ENCODE results near the gene THSD4. TPM values are rescaled to one million over a fixed set of nuclear protein-coding genes. Genes with fewer than 3 reads are reported as not detected.

THSD4 gene
- total RNA-seq, 1 donor from 2014 or later: 151 TPM

DNA sequence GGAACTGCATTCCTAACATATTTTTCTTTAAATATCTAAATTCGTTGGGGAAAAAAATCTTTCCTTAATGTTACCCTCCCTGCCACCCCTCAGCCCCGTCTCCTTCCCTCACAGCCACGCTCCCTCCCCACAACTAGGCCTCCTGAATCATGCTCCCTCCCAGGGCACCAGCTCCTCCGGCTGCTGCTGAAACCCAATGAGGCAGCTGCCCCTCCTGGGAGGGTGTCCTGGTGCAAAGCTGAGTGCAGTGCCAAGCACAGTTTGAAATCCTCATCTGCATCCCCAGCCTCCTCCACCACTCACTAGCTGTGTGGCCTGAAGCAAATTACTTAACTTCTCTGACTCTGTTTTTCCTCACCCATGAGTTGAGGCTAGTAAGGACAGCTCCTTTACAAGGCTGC lies 692.4 kb downstream of the THSD4 start:
- TF ChIP-seq, protein P1, sequence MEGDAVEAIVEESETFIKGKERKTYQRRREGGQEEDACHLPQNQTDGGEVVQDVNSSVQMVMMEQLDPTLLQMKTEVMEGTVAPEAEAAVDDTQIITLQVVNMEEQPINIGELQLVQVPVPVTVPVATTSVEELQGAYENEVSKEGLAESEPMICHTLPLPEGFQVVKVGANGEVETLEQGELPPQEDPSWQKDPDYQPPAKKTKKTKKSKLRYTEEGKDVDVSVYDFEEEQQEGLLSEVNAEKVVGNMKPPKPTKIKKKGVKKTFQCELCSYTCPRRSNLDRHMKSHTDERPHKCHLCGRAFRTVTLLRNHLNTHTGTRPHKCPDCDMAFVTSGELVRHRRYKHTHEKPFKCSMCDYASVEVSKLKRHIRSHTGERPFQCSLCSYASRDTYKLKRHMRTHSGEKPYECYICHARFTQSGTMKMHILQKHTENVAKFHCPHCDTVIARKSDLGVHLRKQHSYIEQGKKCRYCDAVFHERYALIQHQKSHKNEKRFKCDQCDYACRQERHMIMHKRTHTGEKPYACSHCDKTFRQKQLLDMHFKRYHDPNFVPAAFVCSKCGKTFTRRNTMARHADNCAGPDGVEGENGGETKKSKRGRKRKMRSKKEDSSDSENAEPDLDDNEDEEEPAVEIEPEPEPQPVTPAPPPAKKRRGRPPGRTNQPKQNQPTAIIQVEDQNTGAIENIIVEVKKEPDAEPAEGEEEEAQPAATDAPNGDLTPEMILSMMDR (IDR thresholded peaks at IDR 0.05): no peak
- Histone ChIP-seq H3K4me3 (no peak overlapping the region), H3K27me3 (no peaks in the 10 kb centered on the region), H3K27ac (peak overlapping the region; percentile 29 to 37), H3K9me3 (no peaks in the 10 kb centered on the region), H3K4me1 (peaks cover 0 to 7% of the 10 kb centered on the region in 2 donors), H3K36me3 (no peaks in the 10 kb centered on the region)
- no peak for DNase-seq (ENCODE audit: low spot score in 2 of 2)
- intact Hi-C loops (cut with DNase I): loop anchor here (10.0 kb wide), 1 partner anchor 833 kb away; no protein-coding TSS in a partner anchor

DNA sequence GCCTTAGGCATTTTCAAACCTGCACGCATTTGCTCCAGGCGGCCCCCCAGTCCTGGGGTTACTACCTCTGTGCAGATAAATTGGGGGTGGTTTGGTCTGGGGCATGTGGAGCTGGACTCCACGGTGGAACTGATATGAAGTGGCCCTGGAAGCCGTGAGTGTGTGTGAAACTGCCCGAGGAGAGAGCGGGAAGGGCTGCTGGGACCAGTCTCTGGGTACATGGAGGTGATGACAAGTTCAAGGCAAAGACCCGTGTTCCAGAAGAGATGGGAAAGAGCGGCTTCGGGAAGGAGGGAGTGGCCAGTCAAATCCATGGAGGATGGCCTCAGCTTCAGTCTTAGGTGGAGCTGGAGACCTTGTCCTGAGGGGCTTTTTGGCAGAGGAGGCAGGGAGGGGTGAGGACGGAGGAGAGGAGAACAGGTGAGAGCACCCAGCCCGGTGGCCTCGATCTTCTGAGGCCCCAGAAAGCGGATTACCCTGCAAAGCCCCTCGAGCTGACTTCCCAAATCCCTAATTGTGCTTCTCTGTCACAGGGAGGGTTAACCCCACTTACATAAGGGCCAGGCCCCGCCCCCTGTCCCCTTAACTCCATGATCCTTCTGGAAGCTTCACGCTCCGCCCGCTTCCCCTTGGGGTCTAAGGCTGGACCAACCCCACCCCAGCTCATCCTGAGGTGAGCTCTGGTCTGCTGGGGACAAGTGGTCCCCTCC lies 693.2 kb downstream of the THSD4 start:
- no peaks in the 10 kb centered on the region for H3K27me3 ChIP-seq
- H3K27ac ChIP-seq: no peak overlapping the region
- TF ChIP-seq, protein P1 (IDR thresholded peaks at IDR 0.05): no peak
- no peaks in the 10 kb centered on the region for H3K36me3 ChIP-seq
- H3K4me3 ChIP-seq: no peak overlapping the region
- intact Hi-C loops (cut with DNase I): loop anchor here (10.0 kb wide), 1 partner anchor 834 kb away; no protein-coding TSS in a partner anchor
- peaks cover 0 to 7% of the 10 kb centered on the region in 2 donors for H3K4me1 ChIP-seq
- DNase-seq (ENCODE audit: low spot score in 2 of 2): no peak
- no peaks in the 10 kb centered on the region for H3K9me3 ChIP-seq

DNA sequence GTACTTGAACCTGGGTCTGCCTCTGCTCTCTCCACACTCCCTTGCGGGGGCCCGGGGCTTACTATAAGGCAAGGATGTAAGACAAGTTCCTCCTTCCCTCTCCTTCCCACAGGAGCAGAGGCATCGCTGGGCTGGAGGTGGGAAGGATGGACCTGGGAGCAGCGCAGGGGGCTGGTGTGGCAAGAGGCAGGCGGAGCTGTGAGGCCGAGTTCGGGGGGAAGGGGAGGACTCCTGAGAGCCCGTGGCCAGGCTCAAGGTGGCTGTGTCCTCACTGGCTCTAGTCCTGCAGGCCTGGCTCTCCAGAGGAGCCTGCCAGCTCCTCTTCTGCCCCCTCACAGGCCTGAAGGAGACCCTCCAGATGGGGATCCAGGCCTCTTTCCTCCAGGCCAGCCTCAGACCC lies 694.1 kb downstream of the THSD4 start:
- TF ChIP-seq, protein P1 (IDR thresholded peaks at IDR 0.05): no peak
- H3K36me3 ChIP-seq: no peaks in the 10 kb centered on the region
- no peak overlapping the region for H3K27ac ChIP-seq
- no peak overlapping the region for H3K4me3 ChIP-seq
- no peaks in the 10 kb centered on the region for H3K27me3 ChIP-seq
- intact Hi-C loops (cut with DNase I): loop anchor here (10.0 kb wide), 1 partner anchor 835 kb away; no protein-coding TSS in a partner anchor
- peaks cover 0 to 7% of the 10 kb centered on the region in 2 donors for H3K4me1 ChIP-seq
- H3K9me3 ChIP-seq: no peaks in the 10 kb centered on the region
- DNase-seq (ENCODE audit: low spot score in 2 of 2): no peak

DNA sequence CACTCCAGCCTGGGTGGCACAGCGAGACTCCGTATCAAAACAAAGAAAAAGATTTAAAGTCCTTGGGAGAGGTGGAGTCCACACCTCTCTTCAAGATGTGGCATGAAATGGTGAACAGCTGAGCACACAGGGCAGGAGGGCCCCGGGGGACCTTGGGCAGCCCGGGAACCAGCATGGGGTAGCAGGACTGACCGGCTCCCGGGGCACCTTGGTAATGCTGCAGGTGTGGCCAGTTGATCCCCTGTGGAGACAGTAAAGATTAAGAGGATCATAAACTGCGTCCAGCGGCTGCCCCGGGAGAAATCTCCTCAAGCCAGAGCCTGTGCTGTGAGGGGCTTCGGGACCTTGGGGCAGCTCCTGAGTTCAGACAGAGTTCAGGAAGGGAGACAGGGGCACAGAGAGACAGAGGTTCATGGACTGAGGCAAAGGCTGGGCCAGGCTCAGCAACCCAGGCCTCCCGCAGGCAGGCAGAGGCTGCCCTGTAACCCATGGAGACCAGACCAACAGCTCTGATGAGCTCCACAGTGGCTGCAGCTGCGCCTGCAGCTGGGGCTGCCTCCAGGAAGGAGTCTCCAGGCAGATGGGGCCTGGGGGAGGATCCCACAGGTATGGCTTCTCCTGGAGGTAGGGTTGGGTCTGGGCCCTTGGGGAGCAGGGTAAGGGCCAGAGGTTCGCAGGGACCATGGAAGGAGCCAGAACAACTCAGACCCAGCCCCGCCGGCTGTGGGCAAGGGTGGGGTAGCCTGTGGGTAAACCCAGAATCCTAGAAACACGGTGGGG lies 695.2 kb downstream of the THSD4 start, which contains the start of gene NR2E3:
TSS of gene NR2E3 (plus strand) at position 299 of the 780 bp plus-strand sequence. CDS start at position 489, 190 bp downstream.
- Histone ChIP-seq H3K9me3 (no peaks in the 10 kb centered on the region), H3K4me3 (no peak within 1 kb of the TSS), H3K27me3 (no peaks in the 10 kb centered on the region), H3K27ac (no peak within 1 kb of the TSS), H3K4me1 (peaks cover 0 to 7% of the 10 kb centered on the region in 2 donors), H3K36me3 (no peaks in the 10 kb centered on the region)
- TF ChIP-seq, protein P1 (IDR thresholded peaks at IDR 0.05): no peak
- intact Hi-C loops (cut with DNase I): no loop called here
- no peak for DNase-seq (ENCODE audit: low spot score in 2 of 2)

DNA sequence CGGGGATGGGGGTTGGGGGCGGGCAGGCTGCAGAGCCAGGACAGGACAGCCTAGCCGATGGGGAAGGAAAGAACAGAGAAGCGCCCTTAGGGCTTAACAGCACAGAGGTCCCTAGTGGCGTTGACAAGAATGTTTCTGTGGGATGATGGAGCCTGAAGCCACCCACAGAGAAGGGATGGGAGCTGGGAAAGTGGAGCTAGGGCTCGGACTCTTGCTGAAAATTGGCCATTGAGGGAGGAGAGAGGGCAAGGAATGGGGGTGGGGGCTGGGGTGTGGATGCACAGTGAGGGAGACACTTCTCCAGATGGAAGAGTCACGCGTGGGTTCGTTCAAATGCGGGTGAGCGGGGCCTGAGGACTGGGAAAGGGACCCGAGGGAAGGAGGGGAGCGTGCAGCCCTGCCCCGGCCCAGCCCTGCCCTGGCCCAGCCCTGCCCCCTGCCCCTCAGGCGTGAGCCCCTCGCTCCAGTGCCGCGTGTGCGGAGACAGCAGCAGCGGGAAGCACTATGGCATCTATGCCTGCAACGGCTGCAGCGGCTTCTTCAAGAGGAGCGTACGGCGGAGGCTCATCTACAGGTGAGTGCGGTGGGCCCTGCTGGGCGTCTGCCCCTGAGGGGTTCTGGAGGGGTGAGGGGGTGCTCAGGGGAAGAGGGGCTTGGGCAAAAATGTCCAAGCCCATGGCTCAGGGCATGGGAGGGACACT lies 695.9 kb downstream of the THSD4 start:
- Histone ChIP-seq H3K4me3 (no peak overlapping the region), H3K27ac (no peak overlapping the region), H3K36me3 (no peaks in the 10 kb centered on the region), H3K4me1 (peaks cover 0 to 7% of the 10 kb centered on the region in 2 donors), H3K9me3 (no peaks in the 10 kb centered on the region), H3K27me3 (no peaks in the 10 kb centered on the region)
- DNase-seq (ENCODE audit: low spot score in 2 of 2): no peak
- TF ChIP-seq, protein P1 (IDR thresholded peaks at IDR 0.05): no peak
- intact Hi-C loops (cut with DNase I): no loop called here

All from ascending aorta (tissue), 2 donors.